Sigmoid colon (tissue), 7 donors: Measurements from ENCODE around the gene OMP. TPM values are rescaled to one million over a fixed set of nuclear protein-coding genes. Genes with fewer than 3 reads are reported as not detected.

ENCODE experiments used
- DNase-seq: peaks from one replicate; pipeline ENCODE4 v3.0.0-alpha.2; 2019
- H3K27ac ChIP-seq, 4 donors: fragments of 200-600 bp; sonication (generic); one replicate each; pipeline ENCODE4 v1.5.1; 2016 to 2019; ENCODE audit warnings: mild to moderate bottlenecking in 1 of 4
- H3K27me3 ChIP-seq, 3 donors: fragments of 200-600 bp; sonication (generic); one replicate each; pipeline ENCODE4 v1.5.1; 2019; ENCODE audit warnings: mild to moderate bottlenecking in 1 of 3
- H3K36me3 ChIP-seq, 4 donors: fragments of 200-600 bp; sonication (generic); one replicate each; pipeline ENCODE4 v1.5.1; 2016 to 2019
- H3K4me1 ChIP-seq, 4 donors: fragments of 200-600 bp; sonication (generic); one replicate each; pipeline ENCODE4 v1.5.1; 2017 to 2019
- H3K4me3 ChIP-seq, 4 donors: fragments of 200-600 bp; sonication (generic); one replicate each; pipeline ENCODE4 v1.5.1; 2017 to 2019; ENCODE audit warnings: mild to moderate bottlenecking in 2 of 4, moderate library complexity in 1 of 4
- H3K9me3 ChIP-seq, 4 donors: fragments of 200-600 bp in 3 of 4; sonication (generic) in 3 of 4; one replicate each; pipeline versions ENCODE4 v1.5.1 to v1.6.1; 2013 to 2019
- EP300 ChIP-seq, 4 donors: sonication (generic); formaldehyde crosslinking; IDR thresholded peaks; one replicate each; pipeline ENCODE4 v1.6.1; 2017; ENCODE audit warnings: antibody characterized with exemption in 4 of 4
- POLR2A ChIP-seq, 2 donors: fragments of 450-650 bp; IDR thresholded peaks; one replicate each; pipeline ENCODE4 v1.6.1; 2016; ENCODE audit warnings: antibody characterized with exemption in 2 of 2, mild to moderate bottlenecking in 2 of 2, moderate library complexity in 2 of 2
- POLR2AphosphoS5 ChIP-seq, 4 donors: sonication (generic); formaldehyde crosslinking; IDR thresholded peaks; one replicate each; pipeline ENCODE4 v1.6.1; 2017; ENCODE audit warnings: antibody characterized with exemption in 4 of 4
- WGBS, 2 donors: extraction: QIAGEN DNeasy Blood & Tissue Kit; methylation state at CpG; one replicate each; pipeline ENCODE4 v1.1.7; 2013; 5-methylcytosine and 5-hydroxymethylcytosine counted together
- intact Hi-C: fragments of 100-400 bp; cut with DNase I; formaldehyde crosslinking; loops from one replicate; pipeline ENCODE4 v1.15.1; 2023
- polyA plus RNA-seq, 3 donors: library from polyadenylated mRNA; stranded (reverse); fragments of 200-250 nt; gene quantifications; one replicate each; pipeline ENCODE4 v1.2.3, GENCODE V29; 2013
- total RNA-seq, 4 donors: library from RNA; depleted of rRNA; stranded (reverse); fragments of >200 nt; gene quantifications; one replicate each; pipeline ENCODE4 v1.1.0, GENCODE V29; 2016
- TF ChIP-seq, protein P1 (sequence below), 4 experiments: fragments of 450-650 bp in 3 of 4; fragments of 200-600 bp in 1 of 4; IDR thresholded peaks; one replicate each; pipeline ENCODE4 v1.5.1; 2016 to 2019; ENCODE audit warnings: antibody characterized with exemption in 4 of 4, mild to moderate bottlenecking in 3 of 4, moderate library complexity in 2 of 4
- donor health status: healthy with polysubstance abuse.
- donor health status: Bipolar disorder and iron deficiency.
- donor health status: healthy.

The OMP gene
- total and polyA plus RNA-seq, 7 donors, result 1.4 to 4.5 TPM; not detected in 5

DNA sequence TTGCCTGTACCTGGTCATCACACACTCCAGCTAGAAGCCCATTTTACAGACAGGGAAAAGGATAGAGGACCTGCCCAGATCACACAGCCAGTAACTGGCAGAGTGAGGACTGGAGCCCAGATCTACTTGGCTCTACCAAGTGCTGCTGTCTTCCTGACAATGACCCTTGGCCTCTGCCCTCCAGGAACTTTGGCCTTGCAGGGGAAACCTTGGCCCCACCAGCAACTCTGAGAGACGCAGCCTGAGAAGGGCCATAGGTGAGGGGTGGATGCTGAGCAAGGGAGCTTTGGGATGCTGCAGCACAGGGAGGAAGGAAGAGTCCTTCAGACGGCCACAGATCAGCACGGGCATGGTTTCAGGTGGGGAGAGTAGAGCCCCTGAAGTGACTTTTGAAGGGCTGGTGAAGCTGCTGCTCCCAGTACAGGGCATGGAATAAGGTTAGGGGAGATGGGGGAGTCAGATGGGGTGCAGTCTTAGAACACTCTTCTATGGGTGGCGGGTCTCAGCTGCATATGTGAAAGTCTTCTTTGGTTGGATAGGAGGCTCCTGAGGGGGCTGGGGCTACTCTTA lies 37.9 kb upstream of the OMP start:
- Histone ChIP-seq H3K27me3 (no peaks in the 10 kb centered on the region), H3K4me1 (peaks cover 0 to 29% (median 22%) of the 10 kb centered on the region in 4 donors), H3K4me3 (no peak overlapping the region), H3K27ac (no peak overlapping the region), H3K36me3 (no peaks in the 10 kb centered on the region), H3K9me3 (no peaks in the 10 kb centered on the region)
- intact Hi-C loops, result loop anchor here (10.0 kb wide), 2 partner anchors 410 to 620 kb away; partner anchors contain the start of genes EMSY and PAK1
- no peak for TF ChIP-seq EP300 (IDR thresholded peaks at IDR 0.05)
- no peak for TF ChIP-seq POLR2AphosphoS5 (IDR thresholded peaks at IDR 0.05)
- TF ChIP-seq POLR2A (IDR thresholded peaks at IDR 0.05), result no peak
- TF ChIP-seq, protein P1, sequence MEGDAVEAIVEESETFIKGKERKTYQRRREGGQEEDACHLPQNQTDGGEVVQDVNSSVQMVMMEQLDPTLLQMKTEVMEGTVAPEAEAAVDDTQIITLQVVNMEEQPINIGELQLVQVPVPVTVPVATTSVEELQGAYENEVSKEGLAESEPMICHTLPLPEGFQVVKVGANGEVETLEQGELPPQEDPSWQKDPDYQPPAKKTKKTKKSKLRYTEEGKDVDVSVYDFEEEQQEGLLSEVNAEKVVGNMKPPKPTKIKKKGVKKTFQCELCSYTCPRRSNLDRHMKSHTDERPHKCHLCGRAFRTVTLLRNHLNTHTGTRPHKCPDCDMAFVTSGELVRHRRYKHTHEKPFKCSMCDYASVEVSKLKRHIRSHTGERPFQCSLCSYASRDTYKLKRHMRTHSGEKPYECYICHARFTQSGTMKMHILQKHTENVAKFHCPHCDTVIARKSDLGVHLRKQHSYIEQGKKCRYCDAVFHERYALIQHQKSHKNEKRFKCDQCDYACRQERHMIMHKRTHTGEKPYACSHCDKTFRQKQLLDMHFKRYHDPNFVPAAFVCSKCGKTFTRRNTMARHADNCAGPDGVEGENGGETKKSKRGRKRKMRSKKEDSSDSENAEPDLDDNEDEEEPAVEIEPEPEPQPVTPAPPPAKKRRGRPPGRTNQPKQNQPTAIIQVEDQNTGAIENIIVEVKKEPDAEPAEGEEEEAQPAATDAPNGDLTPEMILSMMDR (IDR thresholded peaks at IDR 0.05), result no peak
- 91 to 92% methylated on average over 4 of the region's 4 CpGs for WGBS, 2 donors
- peak; percentile 44 for DNase-seq

DNA sequence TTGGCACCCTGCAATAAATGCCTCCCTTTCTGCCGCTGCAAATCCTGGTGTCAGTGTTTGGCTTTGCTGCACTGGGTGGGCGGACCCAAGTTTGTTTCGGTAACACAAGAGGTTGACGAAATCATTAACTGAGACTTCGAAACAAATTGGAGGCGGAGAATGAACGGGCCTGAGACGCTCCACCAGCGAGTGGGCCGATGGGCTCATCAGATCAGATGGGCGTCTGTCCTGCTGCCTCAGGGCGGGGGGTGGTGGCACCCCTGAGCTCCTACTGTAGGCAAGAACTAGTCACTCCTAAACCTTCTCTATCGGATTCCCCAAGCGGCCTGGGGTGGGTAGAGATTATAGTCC lies 36.8 kb upstream of the OMP start:
- peak overlapping the region; percentile 56 to 77 (median 66) for H3K4me3 ChIP-seq
- 26 to 37% methylated on average over 14 of the region's 14 CpGs for WGBS, 2 donors
- no peaks in the 10 kb centered on the region for H3K9me3 ChIP-seq
- DNase-seq, result peak; percentile 81
- peaks cover 0 to 29% (median 22%) of the 10 kb centered on the region in 4 donors for H3K4me1 ChIP-seq
- TF ChIP-seq POLR2AphosphoS5 (IDR thresholded peaks at IDR 0.05), result peak; percentile 5 to 55 (median 43)
- no peak for TF ChIP-seq EP300 (IDR thresholded peaks at IDR 0.05)
- TF ChIP-seq, protein P1 (IDR thresholded peaks at IDR 0.05), result no peak
- TF ChIP-seq POLR2A (IDR thresholded peaks at IDR 0.05), result peak in 1 of 2 donors; percentile 29
- H3K27ac ChIP-seq, result peak overlapping the region; percentile 85 to 97 (median 94)
- H3K36me3 ChIP-seq, result no peaks in the 10 kb centered on the region
- H3K27me3 ChIP-seq, result no peaks in the 10 kb centered on the region
- intact Hi-C loops, result loop anchor here (10.0 kb wide), 2 partner anchors 409 to 621 kb away; partner anchors contain the start of genes EMSY and PAK1

DNA sequence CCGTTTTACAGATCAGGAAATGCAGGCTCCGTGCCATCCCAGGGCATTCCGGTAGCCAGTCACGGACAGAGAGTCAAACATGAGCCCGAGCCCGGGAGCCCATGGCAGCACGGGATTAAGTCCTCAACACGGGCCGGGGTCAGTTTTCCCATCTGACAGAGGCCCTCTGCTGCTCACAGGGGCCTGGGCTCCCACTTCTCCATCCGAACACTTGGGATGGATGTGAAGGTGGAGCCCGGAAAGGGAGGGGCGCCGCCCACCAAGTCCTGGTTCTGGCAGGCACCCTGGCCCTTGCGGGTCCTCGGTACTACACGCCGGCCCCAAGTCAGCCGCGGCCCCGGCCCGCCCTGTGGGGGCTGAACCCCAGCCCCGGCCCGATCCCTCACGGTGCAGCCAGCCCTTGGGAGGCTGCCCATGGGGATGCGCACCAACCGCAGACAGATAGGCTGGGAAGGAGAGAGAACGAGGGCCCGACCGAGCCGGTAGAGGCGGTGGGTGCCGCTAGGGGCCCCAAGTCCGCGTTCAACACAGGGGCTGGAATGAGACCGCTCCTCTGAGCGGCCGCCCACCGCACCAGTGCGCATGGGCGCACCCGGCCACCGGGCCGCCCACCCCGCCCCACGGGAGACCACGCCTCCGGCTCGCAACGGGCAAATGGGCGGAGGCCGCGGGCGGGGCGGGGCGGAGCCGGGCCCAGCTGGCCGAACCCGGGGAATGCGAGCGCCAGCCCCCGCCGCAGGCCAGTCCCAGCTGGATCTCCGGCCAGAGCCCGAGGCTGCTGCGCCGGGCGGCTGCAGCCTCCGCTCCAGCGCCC lies 36.2 kb upstream of the OMP start, which contains the start of gene CAPN5:
CAPN5 (plus strand) TSS at position 743 of the 814 bp plus-strand sequence. CDS start 17,916 bp downstream, outside the sequence.
- Histone ChIP-seq H3K4me1 (peaks cover 0 to 29% (median 24%) of the 10 kb centered on the region in 4 donors), H3K36me3 (no peaks in the 10 kb centered on the region), H3K27ac (peak within 1 kb of the TSS; percentile 85 to 97 (median 94)), H3K27me3 (no peaks in the 10 kb centered on the region), H3K4me3 (peak within 1 kb of the TSS; percentile 56 to 77 (median 66)), H3K9me3 (no peaks in the 10 kb centered on the region)
- intact Hi-C loops, result loop anchor here (10.0 kb wide), 2 partner anchors 408 to 622 kb away; partner anchors contain the start of genes EMSY and PAK1
- 1% methylated on average over 69 of the region's 69 CpGs for WGBS, 2 donors
- TF ChIP-seq POLR2A (IDR thresholded peaks at IDR 0.05) (peak; percentile 83 to 92), EP300 (IDR thresholded peaks at IDR 0.05) (no peak), POLR2AphosphoS5 (IDR thresholded peaks at IDR 0.05) (peak; percentile 90 to 97 (median 94))
- TF ChIP-seq, protein P1 (IDR thresholded peaks at IDR 0.05), result peak in 3 of 4 experiments; percentile 34 to 38 (median 37)
- DNase-seq, result peak; percentile 95

DNA sequence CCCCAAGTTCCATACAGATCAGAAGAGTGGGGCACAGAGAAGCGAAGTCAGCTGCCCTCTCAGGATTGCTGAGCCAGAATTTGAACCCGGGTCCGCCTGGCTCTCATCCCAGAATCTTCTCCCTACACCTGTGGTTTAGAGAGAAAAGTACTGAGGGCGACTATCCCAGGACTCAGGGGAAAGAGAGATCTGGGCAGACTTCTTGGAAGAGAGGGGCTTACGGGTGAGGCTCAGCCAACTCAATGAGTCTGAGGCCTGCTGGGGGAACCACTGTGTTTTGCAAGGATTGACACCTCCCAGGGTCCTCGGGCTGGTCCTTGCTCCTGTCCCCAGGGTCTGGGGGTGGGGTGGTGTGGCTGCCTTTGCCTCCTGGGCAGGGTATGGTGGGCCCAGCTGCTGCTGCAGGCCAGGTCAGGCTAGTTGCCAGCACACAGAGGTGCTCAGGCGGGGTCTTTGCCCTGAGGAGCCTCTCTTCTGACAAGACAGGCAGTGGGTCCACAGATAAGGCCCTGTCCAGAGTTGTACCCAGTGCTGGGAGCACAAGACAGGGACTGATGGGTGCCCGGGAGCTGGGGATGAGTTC lies 34.7 kb upstream of the OMP start:
- WGBS, 2 donors, result 22 to 72% methylated on average over 8 of the region's 8 CpGs
- no peaks in the 10 kb centered on the region for H3K36me3 ChIP-seq
- no peaks in the 10 kb centered on the region for H3K9me3 ChIP-seq
- peak overlapping the region in 3 of 4 donors; percentile 56 to 77 (median 72) for H3K4me3 ChIP-seq
- peaks cover 0 to 40% (median 38%) of the 10 kb centered on the region in 4 donors for H3K4me1 ChIP-seq
- no peaks in the 10 kb centered on the region for H3K27me3 ChIP-seq
- H3K27ac ChIP-seq, result peak overlapping the region in 3 of 4 donors; percentile 28 to 93 (median 85)
- peak; percentile 67 for DNase-seq
- TF ChIP-seq EP300 (IDR thresholded peaks at IDR 0.05) (no peak), POLR2AphosphoS5 (IDR thresholded peaks at IDR 0.05) (no peak), POLR2A (IDR thresholded peaks at IDR 0.05) (no peak)
- TF ChIP-seq, protein P1 (IDR thresholded peaks at IDR 0.05), result no peak
- intact Hi-C loops, result loop anchor here (10.0 kb wide), 2 partner anchors 407 to 623 kb away; partner anchors contain the start of genes EMSY and PAK1
